Activated CD4-positive, alpha-beta memory T cell treated with anti-CD3 and anti-CD28 coated beads for 36 hours (primary cell): ENCODE measurements around the gene CHIC1. TPM values are rescaled to one million over a fixed set of nuclear protein-coding genes. Genes with fewer than 3 reads are reported as not detected.
A peak's percentile ranks its signal among the peaks of the same experiment; 100 is the strongest.
"Not testable (repeated sequence)": the region's sequence is repeated elsewhere in the genome, so short reads cannot be mapped to it uniquely, and the experiment has no call there.

Experiments used
- CTCF ChIA-PET: fragments of 350-600 bp; sonication (Branson Sonifier 250); formaldehyde crosslinking; loops from one replicate; lab custom pipeline; 2021; ENCODE audit warnings: antibody characterized with exemption, inconsistent platforms; lab: Charles Lee
- POLR2A ChIA-PET: fragments of 350-600 bp; sonication (Branson Sonifier 250); formaldehyde crosslinking; loops from one replicate; lab custom pipeline; 2021; ENCODE audit warnings: antibody characterized with exemption; lab: Charles Lee
- DNase-seq: peaks from one replicate; pipeline ENCODE4 v3.0.0-alpha.2; 2020
- H3K27ac Mint-ChIP-seq: one replicate; pipeline ENCODE4 v1.8.0; 2021; ENCODE audit warnings: mixed read lengths
- H3K27me3 Mint-ChIP-seq: one replicate; pipeline ENCODE4 v1.8.0; 2021; ENCODE audit warnings: mixed read lengths
- H3K36me3 Mint-ChIP-seq: one replicate; pipeline ENCODE4 v1.8.0; 2021; ENCODE audit warnings: mixed read lengths
- H3K4me1 Mint-ChIP-seq: one replicate; pipeline ENCODE4 v1.8.0; 2021; ENCODE audit warnings: low read depth, mixed read lengths
- H3K4me3 Mint-ChIP-seq: one replicate; pipeline ENCODE4 v1.8.0; 2021; ENCODE audit warnings: mild to moderate bottlenecking, mixed read lengths
- H3K9me3 Mint-ChIP-seq: one replicate; pipeline ENCODE4 v1.8.0; 2021; ENCODE audit warnings: mixed read lengths
- intact Hi-C: fragments of 100-400 bp; cut with micrococcal nuclease; formaldehyde crosslinking; loops from one replicate; pipeline ENCODE4 v1.15.1; 2023
- total RNA-seq, 2 experiments: library from RNA; stranded (reverse); gene quantifications; one replicate each; pipeline ENCODE4 v1.2.3, GENCODE V29; 2021

CHIC1 gene
- total RNA-seq, result 1 to 10 TPM; 3.6 to 3.8 TPM

- CTCF ChIA-PET, result no interaction called here
- DNase-seq, result peak; percentile 78
- Mint-ChIP-seq H3K27ac (peak within 1 kb of the TSS; percentile 94), H3K4me3 (peak within 1 kb of the TSS; percentile 90), H3K4me1 (peaks cover 15% of the 10 kb centered on the region), H3K36me3 (peaks cover 3% of the 10 kb centered on the region), H3K27me3 (no peaks in the 10 kb centered on the region), H3K9me3 (no peaks in the 10 kb centered on the region)
- POLR2A ChIA-PET, result no interaction called here
- intact Hi-C loops, result loop anchor here (1.0 to 2.0 kb wide), 2 partner anchors 381 to 730 kb away; no protein-coding TSS in a partner anchor
Observed at GRCh38 chrX:73562984-73563737, at the start of gene CHIC1. TSS of gene CHIC1 (plus strand) at chrX:73563197. CDS start at chrX:73563285, 88 bp downstream.

- H3K9me3 Mint-ChIP-seq, result peaks cover 15% of the 10 kb centered on the region
- H3K36me3 Mint-ChIP-seq, CTCF ChIA-PET, H3K4me3 Mint-ChIP-seq, H3K4me1 Mint-ChIP-seq, H3K27ac Mint-ChIP-seq, intact Hi-C loops, POLR2A ChIA-PET, DNase-seq, H3K27me3 Mint-ChIP-seq: not testable (repeated sequence)
Observed at GRCh38 chrX:73522823-73523222, 40.2 kb upstream of the CHIC1 start.

- Mint-ChIP-seq H3K4me3 (no peak overlapping the region), H3K4me1 (no peaks in the 10 kb centered on the region), H3K36me3 (no peaks in the 10 kb centered on the region), H3K27ac (no peak overlapping the region), H3K27me3 (no peaks in the 10 kb centered on the region), H3K9me3 (peaks cover 28% of the 10 kb centered on the region)
- ChIA-PET POLR2A (no interaction called here), CTCF (no interaction called here)
- intact Hi-C loops, result no loop called here
- DNase-seq, result no peak
Observed at GRCh38 chrX:73524906-73525305, 38.1 kb upstream of the CHIC1 start.

- H3K4me1 Mint-ChIP-seq, result no peaks in the 10 kb centered on the region
- DNase-seq, result no peak
- intact Hi-C loops, result no loop called here
- CTCF ChIA-PET, result no interaction called here
- no peaks in the 10 kb centered on the region for H3K27me3 Mint-ChIP-seq
- H3K9me3 Mint-ChIP-seq, result peaks cover 37% of the 10 kb centered on the region
- H3K36me3 Mint-ChIP-seq, result peaks cover 3% of the 10 kb centered on the region
- H3K4me3 Mint-ChIP-seq, result no peak overlapping the region
- POLR2A ChIA-PET, result no interaction called here
- no peak overlapping the region for H3K27ac Mint-ChIP-seq
Observed at GRCh38 chrX:73525928-73526690, 36.9 kb upstream of the CHIC1 start.

- H3K27ac Mint-ChIP-seq, POLR2A ChIA-PET, CTCF ChIA-PET, intact Hi-C loops, DNase-seq, H3K27me3 Mint-ChIP-seq, H3K4me3 Mint-ChIP-seq, H3K4me1 Mint-ChIP-seq: not testable (repeated sequence)
- Mint-ChIP-seq H3K36me3 (peaks cover 14% of the 10 kb centered on the region), H3K9me3 (peaks cover 43% of the 10 kb centered on the region)
Observed at GRCh38 chrX:73531655-73532054, 31.3 kb upstream of the CHIC1 start.

GRCh38 chrX:73556159-73556558, 6.8 kb upstream of the CHIC1 start:
- peaks cover 5% of the 10 kb centered on the region for H3K4me1 Mint-ChIP-seq
- POLR2A ChIA-PET, result no interaction called here
- no peaks in the 10 kb centered on the region for H3K9me3 Mint-ChIP-seq
- no peak overlapping the region for H3K27ac Mint-ChIP-seq
- intact Hi-C loops, result no loop called here
- CTCF ChIA-PET, result no interaction called here
- H3K4me3 Mint-ChIP-seq, result no peak overlapping the region
- no peaks in the 10 kb centered on the region for H3K36me3 Mint-ChIP-seq
- no peaks in the 10 kb centered on the region for H3K27me3 Mint-ChIP-seq
- DNase-seq, result no peak

GRCh38 chrX:73561801-73562200, 1.2 kb upstream of the CHIC1 start:
- CTCF ChIA-PET, result no interaction called here

GRCh38 chrX:73562458-73562857, 539 bp upstream of the CHIC1 start:
- DNase-seq, result no peak
- H3K4me1 Mint-ChIP-seq, result peaks cover 15% of the 10 kb centered on the region
- H3K36me3 Mint-ChIP-seq, result peaks cover 3% of the 10 kb centered on the region
- CTCF ChIA-PET, result no interaction called here
- peak overlapping the region; percentile 90 for H3K4me3 Mint-ChIP-seq
- H3K27me3 Mint-ChIP-seq, result no peaks in the 10 kb centered on the region
- peak overlapping the region; percentile 94 for H3K27ac Mint-ChIP-seq
- no peaks in the 10 kb centered on the region for H3K9me3 Mint-ChIP-seq
- POLR2A ChIA-PET, result no interaction called here
- intact Hi-C loops, result loop anchor here (2.0 kb wide), 1 partner anchor 730 kb away; no protein-coding TSS in a partner anchor

More at GRCh38 chrX:73561801-73562200, 1.2 kb upstream of the CHIC1 start:
- POLR2A ChIA-PET, result no interaction called here
- H3K4me1 Mint-ChIP-seq, result peaks cover 15% of the 10 kb centered on the region
- H3K27ac Mint-ChIP-seq, result no peak overlapping the region
- DNase-seq, result no peak
- no peaks in the 10 kb centered on the region for H3K27me3 Mint-ChIP-seq
- intact Hi-C loops, result loop anchor here (2.0 kb wide), 1 partner anchor 731 kb away; no protein-coding TSS in a partner anchor
- no peaks in the 10 kb centered on the region for H3K9me3 Mint-ChIP-seq
- H3K36me3 Mint-ChIP-seq, result peaks cover 3% of the 10 kb centered on the region
- peak overlapping the region; percentile 8 for H3K4me3 Mint-ChIP-seq

- CTCF ChIA-PET, result no interaction called here
- H3K27ac Mint-ChIP-seq, result peak overlapping the region; percentile 94
- peak overlapping the region; percentile 90 for H3K4me3 Mint-ChIP-seq
- no peaks in the 10 kb centered on the region for H3K27me3 Mint-ChIP-seq
- peaks cover 15% of the 10 kb centered on the region for H3K4me1 Mint-ChIP-seq
- DNase-seq, result no peak
- POLR2A ChIA-PET, result no interaction called here
- peaks cover 3% of the 10 kb centered on the region for H3K36me3 Mint-ChIP-seq
- intact Hi-C loops, result loop anchor here (1.0 to 2.0 kb wide), 2 partner anchors 381 to 729 kb away; no protein-coding TSS in a partner anchor
- H3K9me3 Mint-ChIP-seq, result no peaks in the 10 kb centered on the region
Observed at GRCh38 chrX:73563738-73564068, 706 bp downstream of the CHIC1 start.

- Mint-ChIP-seq H3K4me3 (no peak overlapping the region), H3K36me3 (peaks cover 9% of the 10 kb centered on the region), H3K9me3 (peaks cover 7% of the 10 kb centered on the region), H3K27me3 (no peaks in the 10 kb centered on the region), H3K27ac (no peak overlapping the region), H3K4me1 (peaks cover 16% of the 10 kb centered on the region)
- DNase-seq, result no peak
- intact Hi-C loops, result no loop called here
- ChIA-PET CTCF (no interaction called here), POLR2A (no interaction called here)
Observed at GRCh38 chrX:73577361-73577760, 14.4 kb downstream of the CHIC1 start.

- CTCF ChIA-PET, result no interaction called here
- POLR2A ChIA-PET, result interaction anchor here (1.0 kb wide), 1 partner anchor 9 kb away, joined by 5 read pairs; no protein-coding TSS in a partner anchor
- peaks cover 8% of the 10 kb centered on the region for H3K4me1 Mint-ChIP-seq
Observed at GRCh38 chrX:73581002-73581628, 18.1 kb downstream of the CHIC1 start.

GRCh38 chrX:73597758-73598157, 34.8 kb downstream of the CHIC1 start:
- H3K9me3 Mint-ChIP-seq, POLR2A ChIA-PET, H3K27me3 Mint-ChIP-seq, DNase-seq, intact Hi-C loops, H3K27ac Mint-ChIP-seq, CTCF ChIA-PET, H3K4me3 Mint-ChIP-seq: not testable (repeated sequence)
- Mint-ChIP-seq H3K36me3 (peaks cover 36% of the 10 kb centered on the region), H3K4me1 (peaks cover 11% of the 10 kb centered on the region)

More at GRCh38 chrX:73581002-73581628, 18.1 kb downstream of the CHIC1 start:
- no peak for DNase-seq
- no peak overlapping the region for H3K4me3 Mint-ChIP-seq
- H3K36me3 Mint-ChIP-seq, result peaks cover 1% of the 10 kb centered on the region
- no peaks in the 10 kb centered on the region for H3K9me3 Mint-ChIP-seq
- intact Hi-C loops, result no loop called here
- no peak overlapping the region for H3K27ac Mint-ChIP-seq
- H3K27me3 Mint-ChIP-seq, result no peaks in the 10 kb centered on the region
